ENCODE measurements around the gene FBXO42. TPM values are rescaled to one million over a fixed set of nuclear protein-coding genes. Genes with fewer than 3 reads are reported as not detected.

FBXO42 gene
- total and polyA plus RNA-seq, 2 of the 8 experiments (the other 6 are each of a cell fraction or from before 2014, with no cell fraction given): 15.1 to 17.0 TPM

- H3K23ac ChIP-seq (ENCODE audit: insufficient read length): no peak overlapping the region
- DNase-seq (ENCODE audit: low read depth in 1 of 2, low spot score in 2 of 2) (no peak), FAIRE-seq (no peak)
- H2BK12ac ChIP-seq (ENCODE audit: low read depth, low read length): no peak overlapping the region
- H3K14ac ChIP-seq (ENCODE audit: insufficient read length): no peak overlapping the region
- no peak overlapping the region for H4K8ac ChIP-seq (ENCODE audit: extremely low read depth, insufficient read depth, low read length)
- no peak overlapping the region for H3K4me3 ChIP-seq (ENCODE audit: extremely low read depth in 1 of 4, insufficient read depth in 2 of 4, low read depth in 3 of 4, low read length in 4 of 4)
- no peak overlapping the region for H4K91ac ChIP-seq (replicated peaks; ENCODE audit: insufficient read length, low read length)
- no peak overlapping the region for H3K27ac ChIP-seq (ENCODE audit: low read depth, low read length)
- H3K4me1 ChIP-seq (replicated peaks in 1 of 4; ENCODE audit: control insufficient read depth in 3 of 4, insufficient read depth in 4 of 4, low read length in 3 of 4): no peaks in the 10 kb centered on the region; a peak in 1 of 7 replicates
- H3K4me2 ChIP-seq (ENCODE audit: insufficient read depth in 1 of 2, low read depth in 2 of 2, low read length in 2 of 2): no peak overlapping the region
- no peak overlapping the region for H3K4ac ChIP-seq (replicated peaks; ENCODE audit: insufficient read length, low read depth, low read length)
- no peak overlapping the region for H3K18ac ChIP-seq (ENCODE audit: extremely low read depth, low read length)
- no peak for TF ChIP-seq POLR2AphosphoS5 (IDR thresholded peaks at IDR 0.05; ENCODE audit: low read depth, low read length)
- no peak for TF ChIP-seq CBX8 (IDR thresholded peaks at IDR 0.05; ENCODE audit: borderline replicate concordance, low read depth, low read length)
- no peak for TF ChIP-seq GABPA (IDR thresholded peaks at IDR 0.05; ENCODE audit: borderline replicate concordance, insufficient read depth, low read length)
- TF ChIP-seq FOSL1 (IDR thresholded peaks at IDR 0.05; ENCODE audit: insufficient read depth, low read depth, low read length): no peak
- TF ChIP-seq JUN (IDR thresholded peaks at IDR 0.05; ENCODE audit: low read depth, low read length): no peak
- no peak for TF ChIP-seq POLR2A (IDR thresholded peaks at IDR 0.05; ENCODE audit: control extremely low read depth in 1 of 2, low read depth in 2 of 2, low read length in 2 of 2)
- H4K20me1 ChIP-seq (replicated peaks in 1 of 2; ENCODE audit: control insufficient read depth in 1 of 2, insufficient read depth in 2 of 2, low read length in 2 of 2): peaks cover 0 to 1% of the 10 kb centered on the region in 2 experiments
- H2BK120ac ChIP-seq (replicated peaks; ENCODE audit: low read depth, low read length): no peak overlapping the region
- H2BK5ac ChIP-seq (ENCODE audit: low read depth, low read length): no peak overlapping the region
- 99% methylated on average over 5 of the region's 5 CpGs; no CpG with 5 or more reads in 1 of the 2 experiments for WGBS, 2 experiments (ENCODE audit: extremely low coverage in 1 of 2, insufficient coverage in 1 of 2, insufficient read length in 1 of 2, insufficient replicate concordance in 2 of 2, low coverage in 1 of 2, low lambda C conversion rate in 2 of 2, missing lambda C conversion rate in 1 of 2)
- ChIA-PET POLR2A (ENCODE audit: partially characterized antibody) (no interaction called here), CTCF (ENCODE audit: partially characterized antibody) (interaction anchor here (1.6 to 2.0 kb wide), 3 partner anchors 9 to 187 kb away, joined by 5 to 6 read pairs (median 5); partner anchors contain the start of gene NECAP2)
- H3K23me2 ChIP-seq (ENCODE audit: low read depth, low read length): no peaks in the 10 kb centered on the region
- H3K9me3 ChIP-seq (ENCODE audit: insufficient read depth in 2 of 2, low read depth in 1 of 2, low read length in 1 of 2): no peaks in the 10 kb centered on the region
- no peak overlapping the region for H3K9ac ChIP-seq (replicated peaks in 1 of 4; ENCODE audit: extremely low read depth in 1 of 4, low read depth in 3 of 4, low read length in 3 of 4)
- no peak overlapping the region for H2AFZ ChIP-seq (ENCODE audit: low read length)
- peaks cover 2 to 18% (median 16%) of the 10 kb centered on the region in 4 experiments; a peak in 6 of 8 replicates for H3K36me3 ChIP-seq (ENCODE audit: control insufficient read depth in 2 of 4, insufficient read depth in 4 of 4, low read length in 3 of 4)
- H3K27me3 ChIP-seq (replicated peaks in 1 of 4; ENCODE audit: control insufficient read depth in 3 of 4, extremely low read depth in 1 of 4, insufficient read depth in 3 of 4, low read length in 3 of 4): no peaks in the 10 kb centered on the region
- H3K56ac ChIP-seq (replicated peaks; ENCODE audit: insufficient read length, low read depth, low read length): no peak overlapping the region
- no peak overlapping the region for H2AK5ac ChIP-seq (ENCODE audit: low read depth, low read length)
- no peak overlapping the region for H4K5ac ChIP-seq (ENCODE audit: insufficient read length, low read depth, low read length)
- H2BK20ac ChIP-seq (ENCODE audit: low read length): no peak overlapping the region
- H3K79me2 ChIP-seq (ENCODE audit: control insufficient read depth in 1 of 2, insufficient read depth in 2 of 2, low read length in 2 of 2): no peaks in the 10 kb centered on the region
- H3K79me1 ChIP-seq (ENCODE audit: low read depth, low read length): no peaks in the 10 kb centered on the region
- no peak overlapping the region for H2BK15ac ChIP-seq (ENCODE audit: low read length)
Observed at GRCh38 chr1:16253332-16253922, 98.9 kb downstream of the FBXO42 start.
